HepG2 (cell line): Measurements from ENCODE around the gene CSNK1G1. TPM values are rescaled to one million over a fixed set of nuclear protein-coding genes. Genes with fewer than 3 reads are reported as not detected.
A peak's percentile ranks its signal among the peaks of the same experiment; 100 is the strongest.

Source experiments
- ARID2 ChIP-seq: sonication (generic); formaldehyde crosslinking; IDR thresholded peaks from 2 replicates; pipeline ENCODE4 v1.8.1; 2022; ENCODE audit warnings: mild to moderate bottlenecking, missing genetic modification reagents, borderline replicate concordance
- CERS6 ChIP-seq: sonication (generic); formaldehyde crosslinking; IDR thresholded peaks from 2 replicates; pipeline ENCODE4 v1.5.0; 2020; ENCODE audit warnings: missing genetic modification reagents
- FOXM1 ChIP-seq: sonication (generic); formaldehyde crosslinking; IDR thresholded peaks from 2 replicates; pipeline ENCODE4 v1.5.0; 2020; ENCODE audit warnings: missing genetic modification reagents
- HOXA7 ChIP-seq: sonication (generic); formaldehyde crosslinking; IDR thresholded peaks from 2 replicates; pipeline ENCODE4 v1.8.1; 2022; ENCODE audit warnings: mild to moderate bottlenecking, missing genetic modification reagents, moderate library complexity
- KLF6 ChIP-seq: IDR thresholded peaks from 2 replicates; pipeline ENCODE4 v1.8.0; 2016; ENCODE audit warnings: missing biosample characterization, missing genetic modification reagents
- KMT2A ChIP-seq: sonication (generic); formaldehyde crosslinking; IDR thresholded peaks from 2 replicates; pipeline ENCODE4 v1.4.0; 2020; ENCODE audit warnings: missing genetic modification reagents
- MEIS2 ChIP-seq: sonication (generic); formaldehyde crosslinking; IDR thresholded peaks from 2 replicates; pipeline ENCODE4 v1.9.0; 2021; ENCODE audit warnings: mild to moderate bottlenecking, missing genetic modification reagents
- RARA ChIP-seq: IDR thresholded peaks from 2 replicates; pipeline ENCODE4 v1.6.1; 2016; ENCODE audit warnings: missing genetic modification reagents, missing compliant biosample characterization
- RCOR2 ChIP-seq: IDR thresholded peaks from 2 replicates; pipeline ENCODE4 v1.6.1; 2016; ENCODE audit warnings: missing biosample characterization, missing genetic modification reagents
- RFXANK ChIP-seq: IDR thresholded peaks from 2 replicates; pipeline ENCODE4 v1.6.1; 2016
- SALL1 ChIP-seq: sonication (generic); formaldehyde crosslinking; IDR thresholded peaks from 2 replicates; pipeline ENCODE4 v1.8.0; 2022; ENCODE audit warnings: mild to moderate bottlenecking, missing genetic modification reagents
- SIN3B ChIP-seq: fragments of 150-350 bp; IDR thresholded peaks from 2 replicates; pipeline ENCODE4 v1.6.1; 2014; ENCODE audit warnings: low read length
- SKIL ChIP-seq: sonication (generic); formaldehyde crosslinking; IDR thresholded peaks from 2 replicates; pipeline ENCODE4 v1.8.0; 2022; ENCODE audit warnings: missing genetic modification reagents, mild to moderate bottlenecking, moderate library complexity, borderline replicate concordance
- THRA ChIP-seq: sonication (generic); formaldehyde crosslinking; IDR thresholded peaks from 2 replicates; pipeline ENCODE4 v1.4.0; 2020; ENCODE audit warnings: missing genetic modification reagents, borderline replicate concordance
- YEATS2 ChIP-seq: sonication (generic); formaldehyde crosslinking; IDR thresholded peaks from 2 replicates; pipeline ENCODE4 v1.4.0; 2020; ENCODE audit warnings: missing genetic modification reagents, borderline replicate concordance
- ZBTB44 ChIP-seq: sonication (generic); formaldehyde crosslinking; IDR thresholded peaks from 2 replicates; pipeline ENCODE4 v1.4.0; 2020; ENCODE audit warnings: missing genetic modification reagents
- ZBTB7B ChIP-seq: sonication (generic); formaldehyde crosslinking; IDR thresholded peaks from 2 replicates; pipeline ENCODE4 v1.4.0; 2020; ENCODE audit warnings: missing genetic modification reagents
- ZNF124 ChIP-seq: sonication (generic); formaldehyde crosslinking; IDR thresholded peaks from 2 replicates; pipeline ENCODE4 v1.4.0; 2020; ENCODE audit warnings: missing genetic modification reagents
- ZNF18 ChIP-seq: sonication (generic); formaldehyde crosslinking; IDR thresholded peaks from 2 replicates; pipeline ENCODE4 v1.8.0; 2022; ENCODE audit warnings: mild to moderate bottlenecking, missing genetic modification reagents; ENCODE audit not compliant: insufficient replicate concordance
- ZNF207 ChIP-seq: fragments of 450-650 bp; IDR thresholded peaks from 2 replicates; pipeline ENCODE4 v1.6.1; 2016; ENCODE audit warnings: antibody characterized with exemption, borderline replicate concordance
- ZNF30 ChIP-seq: sonication (generic); formaldehyde crosslinking; IDR thresholded peaks from 2 replicates; pipeline ENCODE4 v1.5.0; 2020; ENCODE audit warnings: mild to moderate bottlenecking, missing genetic modification reagents
- ZNF766 ChIP-seq: sonication (generic); formaldehyde crosslinking; IDR thresholded peaks from 2 replicates; pipeline ENCODE4 v1.5.0; 2020; ENCODE audit warnings: missing genetic modification reagents, borderline replicate concordance
- ZNF772 ChIP-seq: sonication (generic); formaldehyde crosslinking; IDR thresholded peaks from 2 replicates; pipeline ENCODE4 v1.5.0; 2020; ENCODE audit warnings: mild to moderate bottlenecking, missing genetic modification reagents
- ZSCAN9 ChIP-seq: IDR thresholded peaks from 2 replicates; pipeline ENCODE4 v1.6.1; 2016; ENCODE audit warnings: borderline replicate concordance
- polyA plus RNA-seq, 8 experiments: library from polyadenylated mRNA; depleted of rRNA in 3 of 8; stranded (reverse) in 7 of 8; unstranded in 1 of 8; fragments of >200 nt; fragmentation: Illumina TruSeq in 4 of 8; extraction: Trizol in 4 of 8; gene quantifications; 2 replicates each; pipeline versions ENCODE4 v1.2.1 to v1.2.3, GENCODE V29; 2011 to 2016; ENCODE audit warnings: low read depth in 4 of 8, missing spikeins in 1 of 8, mixed read lengths in 1 of 8; ENCODE audit not compliant: insufficient read depth in 1 of 8
- total RNA-seq, 5 experiments: library from RNA; depleted of rRNA; stranded (reverse); fragments of >200 nt; fragmentation: Illumina TruSeq; extraction: Trizol; gene quantifications; 2 replicates each; pipeline ENCODE4 v1.2.3, GENCODE V29; 2016; ENCODE audit warnings: low read depth in 1 of 5

CSNK1G1 gene
- total and polyA plus RNA-seq, 2 of the 13 experiments (the other 11 are each of a cell fraction or from before 2014, with no cell fraction given) = 8.5 to 12.6 TPM

- TF ChIP-seq YEATS2 (CRISPR knock-in tag) (no peak; the same call in 1 of the 2 replicates), ZBTB7B (peak; percentile 56; the same call in 1 of the 2 replicates), HOXA7 (CRISPR knock-in tag) (no peak), CERS6 (CRISPR knock-in tag) (no peak), RFXANK (no peak), ZBTB44 (CRISPR knock-in tag) (0 out of 2 replicates have a peak, but pooled peaks have one; percentile 50), RCOR2 (CRISPR knock-in tag) (peak; percentile 68; the same call in 1 of the 2 replicates), KLF6 (CRISPR knock-in tag) (no peak), ZSCAN9 (CRISPR knock-in tag) (peak; percentile 43; the same call in 1 of the 2 replicates), ARID2 (CRISPR knock-in tag) (no peak), ZNF207 (no peak), KMT2A (CRISPR knock-in tag) (no peak), ZNF30 (CRISPR knock-in tag) (no peak), FOXM1 (CRISPR knock-in tag) (no peak), MEIS2 (0 out of 2 replicates have a peak, but pooled peaks have one; percentile 33), ZNF18 (CRISPR knock-in tag) (no peak), RARA (CRISPR knock-in tag) (peak; percentile 89), SKIL (CRISPR knock-in tag) (peak; percentile 11; the same call in 1 of the 2 replicates), ZNF124 (CRISPR knock-in tag) (no peak), SALL1 (CRISPR knock-in tag) (peak; percentile 99), ZNF766 (CRISPR knock-in tag) (no peak), SIN3B (no peak), THRA (CRISPR knock-in tag) (peak; percentile 75), ZNF772 (CRISPR knock-in tag) (no peak)
Observed at GRCh38 chr15:64216730-64217428, 139.1 kb downstream of the CSNK1G1 start (continued).
